ENCODE data around the gene PALM3. TPM values are rescaled to one million over a fixed set of nuclear protein-coding genes. Genes with fewer than 3 reads are reported as not detected.

PALM3 gene
- total and polyA plus RNA-seq, 10 of the 15 experiments (the other 5 are each of a cell fraction or from before 2014, with no cell fraction given): 0.07 TPM; not detected in 9

DNA sequence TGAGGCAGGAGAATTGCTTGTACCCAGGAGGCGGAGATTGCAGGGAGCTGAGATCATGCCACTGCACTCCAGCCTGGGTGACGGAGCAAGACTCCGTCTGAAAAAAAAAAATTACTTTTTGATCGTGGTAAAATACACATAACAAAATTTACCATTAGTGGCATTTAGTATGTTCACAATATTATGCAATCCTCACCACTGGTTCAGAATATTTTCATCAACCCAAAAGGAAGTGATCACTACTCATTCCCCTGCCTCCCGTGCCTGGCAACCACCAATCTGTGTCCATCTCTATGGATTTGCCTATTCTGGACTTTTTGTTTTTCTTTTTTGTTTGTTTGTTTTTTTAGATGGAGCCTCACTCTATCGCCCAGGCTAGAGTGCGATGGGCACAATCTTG is 1.2 kb upstream of the PALM3 start:
- Histone ChIP-seq H3K9me3 (replicated peaks; ENCODE audit: control insufficient read depth, insufficient read depth, low read length) (no peaks in the 10 kb centered on the region), H3K27me3 (replicated peaks in 1 of 2; ENCODE audit: control insufficient read depth in 2 of 2, insufficient read depth in 2 of 2, low read length in 1 of 2) (peaks cover 0 to 4% of the 10 kb centered on the region in 2 experiments; a peak in 3 of 4 replicates), H3K27ac (ENCODE audit: control insufficient read depth, insufficient read depth) (no peak overlapping the region), H3K4me2 (ENCODE audit: control insufficient read depth, insufficient read depth) (no peak overlapping the region), H2AFZ (ENCODE audit: control insufficient read depth, low read depth, low read length) (no peak overlapping the region), H3K36me3 (ENCODE audit: control insufficient read depth in 2 of 2, insufficient read depth in 2 of 2, low read length in 1 of 2) (no peaks in the 10 kb centered on the region), H3K9ac (ENCODE audit: control insufficient read depth, insufficient read depth, low read length) (no peak overlapping the region), H3K4me3 (no peak overlapping the region), H3K79me2 (ENCODE audit: control insufficient read depth, insufficient read depth, low read length) (no peaks in the 10 kb centered on the region), H4K20me1 (ENCODE audit: control insufficient read depth, insufficient read depth) (no peaks in the 10 kb centered on the region; the same call in 1 of the 2 replicates), H3K4me1 (ENCODE audit: control insufficient read depth, insufficient read depth, low read length) (no peaks in the 10 kb centered on the region)
- TF ChIP-seq MEF2A (IDR thresholded peaks at IDR 0.05; ENCODE audit: insufficient read depth, low read depth, low read length): no peak
- TF ChIP-seq CBX3 (IDR thresholded peaks at IDR 0.05; ENCODE audit: borderline replicate concordance, low read depth): no peak
- TF ChIP-seq TCF3 (IDR thresholded peaks at IDR 0.05; ENCODE audit: borderline replicate concordance, insufficient read depth, low read depth, low read length): no peak
- TF ChIP-seq, protein P1, sequence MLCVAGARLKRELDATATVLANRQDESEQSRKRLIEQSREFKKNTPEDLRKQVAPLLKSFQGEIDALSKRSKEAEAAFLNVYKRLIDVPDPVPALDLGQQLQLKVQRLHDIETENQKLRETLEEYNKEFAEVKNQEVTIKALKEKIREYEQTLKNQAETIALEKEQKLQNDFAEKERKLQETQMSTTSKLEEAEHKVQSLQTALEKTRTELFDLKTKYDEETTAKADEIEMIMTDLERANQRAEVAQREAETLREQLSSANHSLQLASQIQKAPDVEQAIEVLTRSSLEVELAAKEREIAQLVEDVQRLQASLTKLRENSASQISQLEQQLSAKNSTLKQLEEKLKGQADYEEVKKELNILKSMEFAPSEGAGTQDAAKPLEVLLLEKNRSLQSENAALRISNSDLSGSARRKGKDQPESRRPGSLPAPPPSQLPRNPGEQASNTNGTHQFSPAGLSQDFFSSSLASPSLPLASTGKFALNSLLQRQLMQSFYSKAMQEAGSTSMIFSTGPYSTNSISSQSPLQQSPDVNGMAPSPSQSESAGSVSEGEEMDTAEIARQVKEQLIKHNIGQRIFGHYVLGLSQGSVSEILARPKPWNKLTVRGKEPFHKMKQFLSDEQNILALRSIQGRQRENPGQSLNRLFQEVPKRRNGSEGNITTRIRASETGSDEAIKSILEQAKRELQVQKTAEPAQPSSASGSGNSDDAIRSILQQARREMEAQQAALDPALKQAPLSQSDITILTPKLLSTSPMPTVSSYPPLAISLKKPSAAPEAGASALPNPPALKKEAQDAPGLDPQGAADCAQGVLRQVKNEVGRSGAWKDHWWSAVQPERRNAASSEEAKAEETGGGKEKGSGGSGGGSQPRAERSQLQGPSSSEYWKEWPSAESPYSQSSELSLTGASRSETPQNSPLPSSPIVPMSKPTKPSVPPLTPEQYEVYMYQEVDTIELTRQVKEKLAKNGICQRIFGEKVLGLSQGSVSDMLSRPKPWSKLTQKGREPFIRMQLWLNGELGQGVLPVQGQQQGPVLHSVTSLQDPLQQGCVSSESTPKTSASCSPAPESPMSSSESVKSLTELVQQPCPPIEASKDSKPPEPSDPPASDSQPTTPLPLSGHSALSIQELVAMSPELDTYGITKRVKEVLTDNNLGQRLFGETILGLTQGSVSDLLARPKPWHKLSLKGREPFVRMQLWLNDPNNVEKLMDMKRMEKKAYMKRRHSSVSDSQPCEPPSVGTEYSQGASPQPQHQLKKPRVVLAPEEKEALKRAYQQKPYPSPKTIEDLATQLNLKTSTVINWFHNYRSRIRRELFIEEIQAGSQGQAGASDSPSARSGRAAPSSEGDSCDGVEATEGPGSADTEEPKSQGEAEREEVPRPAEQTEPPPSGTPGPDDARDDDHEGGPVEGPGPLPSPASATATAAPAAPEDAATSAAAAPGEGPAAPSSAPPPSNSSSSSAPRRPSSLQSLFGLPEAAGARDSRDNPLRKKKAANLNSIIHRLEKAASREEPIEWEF (IDR thresholded peaks at IDR 0.05; ENCODE audit: insufficient replicate concordance, low read depth, low read length): no peak
- TF ChIP-seq RCOR1 (conservative IDR thresholded peaks at IDR 0.05; ENCODE audit: low read depth, low read length): no peak
- 44% methylated on average over 7 of the region's 7 CpGs for WGBS (ENCODE audit: insufficient coverage, insufficient replicate concordance, low lambda C conversion rate, missing lambda C conversion rate)
- ChIA-PET SMC1A (ENCODE audit: uncharacterized antibody, unreplicated experiment) (no interaction called here), RAD21 (ENCODE audit: unreplicated experiment) (no interaction called here), POLR2A (no interaction called here), CTCF (interaction anchor here (1.3 kb wide), 1 partner anchor 9 kb away, joined by 3 read pairs; no protein-coding TSS in a partner anchor)
- no peak for FAIRE-seq
- DNase-seq (ENCODE audit: low read depth, low spot score): no peak
- intact Hi-C loops (cut with micrococcal nuclease; ENCODE audit: unreplicated experiment) (no loop called here), in situ Hi-C loops (cut with MboI) (loop anchor here (25.0 kb wide), 1 partner anchor 776 kb away; no protein-coding TSS in a partner anchor)
- BruUV-seq (replicated peaks): no TSS peak
- no peak for ATAC-seq

Data from GM12878 (cell line).